HCT116 (cell line): ENCODE measurements around the gene PNLDC1.
"Not testable (repeated sequence)": the region's sequence is repeated elsewhere in the genome, so short reads cannot be mapped to it uniquely, and the experiment has no call there.

ENCODE experiments used
- CBX3 ChIP-seq: IDR thresholded peaks from 2 replicates; pipeline ENCODE4 v1.6.1; 2012; ENCODE audit warnings: low read depth
- ELF1 ChIP-seq: IDR thresholded peaks from 2 replicates; pipeline ENCODE4 v1.6.1; 2012; ENCODE audit warnings: low read depth, borderline replicate concordance
- EZH2 ChIP-seq: fragments of 200-600 bp; sonication (generic); IDR thresholded peaks from 2 replicates; pipeline ENCODE4 v1.6.1; 2017; ENCODE audit warnings: antibody characterized with exemption, mixed run types
- JUND ChIP-seq: IDR thresholded peaks from 2 replicates; pipeline ENCODE4 v1.6.1; 2012
- POLR2A ChIP-seq: IDR thresholded peaks from 2 replicates; pipeline ENCODE4 v1.7.0; 2011; ENCODE audit warnings: borderline replicate concordance; ENCODE audit not compliant: insufficient read depth, insufficient read length; ENCODE audit errors: extremely low read depth
- POLR2AphosphoS5 ChIP-seq: IDR thresholded peaks from 2 replicates; pipeline ENCODE4 v1.6.1; 2011; ENCODE audit warnings: mild to moderate bottlenecking, low read depth, low read length, moderate library complexity
- RAD21 ChIP-seq: IDR thresholded peaks from 2 replicates; pipeline ENCODE4 v1.6.1; 2012; ENCODE audit warnings: low read depth, mild to moderate bottlenecking
- SRF ChIP-seq: IDR thresholded peaks from 2 replicates; pipeline ENCODE4 v1.6.1; 2012; ENCODE audit warnings: low read depth
- TF ChIP-seq, protein P1 (sequence below): IDR thresholded peaks from 2 replicates; pipeline ENCODE4 v1.6.1; 2012; ENCODE audit warnings: low read depth
- TF ChIP-seq, protein P2 (sequence below), 3 experiments: fragments of 200-600 bp in 1 of 3; sonication (generic) in 1 of 3; IDR thresholded peaks in 2 of 3; conservative IDR thresholded peaks in 1 of 3; 2 replicates each; pipeline ENCODE4 v1.5.1; 2012 to 2017; ENCODE audit warnings: low read depth in 2 of 3, low read length in 2 of 3, antibody characterized with exemption in 1 of 3, borderline replicate concordance in 1 of 3, control low read depth in 1 of 3, mild to moderate bottlenecking in 1 of 3, mixed read lengths in 1 of 3, mixed run types in 1 of 3, moderate library complexity in 1 of 3; ENCODE audit not compliant: insufficient read depth in 1 of 3
- TF ChIP-seq, protein P3 (sequence below): IDR thresholded peaks from 2 replicates; pipeline ENCODE4 v1.6.1; 2012
- TF ChIP-seq, protein P4 (sequence below): IDR thresholded peaks from 2 replicates; pipeline ENCODE4 v1.6.1; 2011; ENCODE audit warnings: mild to moderate bottlenecking, low read length, moderate library complexity; ENCODE audit not compliant: insufficient replicate concordance; ENCODE audit errors: extremely low read depth

DNA sequence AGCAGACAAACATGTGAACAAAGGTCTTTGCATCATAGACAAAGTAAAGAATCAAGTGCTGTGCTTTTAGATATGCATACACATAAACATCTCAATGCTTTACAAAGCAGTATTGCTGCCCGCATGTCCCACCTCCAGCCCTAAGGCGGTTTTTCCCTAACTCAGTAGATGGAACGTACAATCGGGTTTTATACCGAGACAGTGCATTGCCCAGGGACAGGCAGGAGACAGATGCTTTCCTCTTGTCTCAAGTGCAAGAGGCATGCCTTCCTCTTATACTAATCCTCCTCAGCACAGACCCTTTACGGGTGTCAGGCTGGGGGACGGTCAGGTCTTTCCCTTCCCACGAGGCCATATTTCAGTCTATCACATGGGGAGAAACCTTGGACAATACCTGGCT lies 5.1 kb upstream of the PNLDC1 start:
- not testable (repeated sequence) for TF ChIP-seq RAD21, EZH2, SRF, POLR2A, POLR2AphosphoS5, CBX3, JUND, ELF1
- TF ChIP-seq, protein P1, sequence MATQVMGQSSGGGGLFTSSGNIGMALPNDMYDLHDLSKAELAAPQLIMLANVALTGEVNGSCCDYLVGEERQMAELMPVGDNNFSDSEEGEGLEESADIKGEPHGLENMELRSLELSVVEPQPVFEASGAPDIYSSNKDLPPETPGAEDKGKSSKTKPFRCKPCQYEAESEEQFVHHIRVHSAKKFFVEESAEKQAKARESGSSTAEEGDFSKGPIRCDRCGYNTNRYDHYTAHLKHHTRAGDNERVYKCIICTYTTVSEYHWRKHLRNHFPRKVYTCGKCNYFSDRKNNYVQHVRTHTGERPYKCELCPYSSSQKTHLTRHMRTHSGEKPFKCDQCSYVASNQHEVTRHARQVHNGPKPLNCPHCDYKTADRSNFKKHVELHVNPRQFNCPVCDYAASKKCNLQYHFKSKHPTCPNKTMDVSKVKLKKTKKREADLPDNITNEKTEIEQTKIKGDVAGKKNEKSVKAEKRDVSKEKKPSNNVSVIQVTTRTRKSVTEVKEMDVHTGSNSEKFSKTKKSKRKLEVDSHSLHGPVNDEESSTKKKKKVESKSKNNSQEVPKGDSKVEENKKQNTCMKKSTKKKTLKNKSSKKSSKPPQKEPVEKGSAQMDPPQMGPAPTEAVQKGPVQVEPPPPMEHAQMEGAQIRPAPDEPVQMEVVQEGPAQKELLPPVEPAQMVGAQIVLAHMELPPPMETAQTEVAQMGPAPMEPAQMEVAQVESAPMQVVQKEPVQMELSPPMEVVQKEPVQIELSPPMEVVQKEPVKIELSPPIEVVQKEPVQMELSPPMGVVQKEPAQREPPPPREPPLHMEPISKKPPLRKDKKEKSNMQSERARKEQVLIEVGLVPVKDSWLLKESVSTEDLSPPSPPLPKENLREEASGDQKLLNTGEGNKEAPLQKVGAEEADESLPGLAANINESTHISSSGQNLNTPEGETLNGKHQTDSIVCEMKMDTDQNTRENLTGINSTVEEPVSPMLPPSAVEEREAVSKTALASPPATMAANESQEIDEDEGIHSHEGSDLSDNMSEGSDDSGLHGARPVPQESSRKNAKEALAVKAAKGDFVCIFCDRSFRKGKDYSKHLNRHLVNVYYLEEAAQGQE = not testable (repeated sequence)
- TF ChIP-seq, protein P2, sequence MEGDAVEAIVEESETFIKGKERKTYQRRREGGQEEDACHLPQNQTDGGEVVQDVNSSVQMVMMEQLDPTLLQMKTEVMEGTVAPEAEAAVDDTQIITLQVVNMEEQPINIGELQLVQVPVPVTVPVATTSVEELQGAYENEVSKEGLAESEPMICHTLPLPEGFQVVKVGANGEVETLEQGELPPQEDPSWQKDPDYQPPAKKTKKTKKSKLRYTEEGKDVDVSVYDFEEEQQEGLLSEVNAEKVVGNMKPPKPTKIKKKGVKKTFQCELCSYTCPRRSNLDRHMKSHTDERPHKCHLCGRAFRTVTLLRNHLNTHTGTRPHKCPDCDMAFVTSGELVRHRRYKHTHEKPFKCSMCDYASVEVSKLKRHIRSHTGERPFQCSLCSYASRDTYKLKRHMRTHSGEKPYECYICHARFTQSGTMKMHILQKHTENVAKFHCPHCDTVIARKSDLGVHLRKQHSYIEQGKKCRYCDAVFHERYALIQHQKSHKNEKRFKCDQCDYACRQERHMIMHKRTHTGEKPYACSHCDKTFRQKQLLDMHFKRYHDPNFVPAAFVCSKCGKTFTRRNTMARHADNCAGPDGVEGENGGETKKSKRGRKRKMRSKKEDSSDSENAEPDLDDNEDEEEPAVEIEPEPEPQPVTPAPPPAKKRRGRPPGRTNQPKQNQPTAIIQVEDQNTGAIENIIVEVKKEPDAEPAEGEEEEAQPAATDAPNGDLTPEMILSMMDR (IDR thresholded peaks at IDR 0.05 in 2 of 3, conservative IDR thresholded peaks at IDR 0.05 in 1 of 3; ENCODE audit: borderline replicate concordance in 1 of 3, insufficient read depth in 1 of 3, low read depth in 2 of 3, low read length in 2 of 3) = not testable (repeated sequence)
- TF ChIP-seq, protein P3, sequence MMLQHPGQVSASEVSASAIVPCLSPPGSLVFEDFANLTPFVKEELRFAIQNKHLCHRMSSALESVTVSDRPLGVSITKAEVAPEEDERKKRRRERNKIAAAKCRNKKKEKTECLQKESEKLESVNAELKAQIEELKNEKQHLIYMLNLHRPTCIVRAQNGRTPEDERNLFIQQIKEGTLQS = not testable (repeated sequence)
- TF ChIP-seq, protein P4, sequence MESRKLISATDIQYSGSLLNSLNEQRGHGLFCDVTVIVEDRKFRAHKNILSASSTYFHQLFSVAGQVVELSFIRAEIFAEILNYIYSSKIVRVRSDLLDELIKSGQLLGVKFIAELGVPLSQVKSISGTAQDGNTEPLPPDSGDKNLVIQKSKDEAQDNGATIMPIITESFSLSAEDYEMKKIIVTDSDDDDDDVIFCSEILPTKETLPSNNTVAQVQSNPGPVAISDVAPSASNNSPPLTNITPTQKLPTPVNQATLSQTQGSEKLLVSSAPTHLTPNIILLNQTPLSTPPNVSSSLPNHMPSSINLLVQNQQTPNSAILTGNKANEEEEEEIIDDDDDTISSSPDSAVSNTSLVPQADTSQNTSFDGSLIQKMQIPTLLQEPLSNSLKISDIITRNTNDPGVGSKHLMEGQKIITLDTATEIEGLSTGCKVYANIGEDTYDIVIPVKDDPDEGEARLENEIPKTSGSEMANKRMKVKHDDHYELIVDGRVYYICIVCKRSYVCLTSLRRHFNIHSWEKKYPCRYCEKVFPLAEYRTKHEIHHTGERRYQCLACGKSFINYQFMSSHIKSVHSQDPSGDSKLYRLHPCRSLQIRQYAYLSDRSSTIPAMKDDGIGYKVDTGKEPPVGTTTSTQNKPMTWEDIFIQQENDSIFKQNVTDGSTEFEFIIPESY = not testable (repeated sequence)
